HepG2 (cell line): ENCODE data around the gene NANOS1. TPM values are rescaled to one million over a fixed set of nuclear protein-coding genes. Genes with fewer than 3 reads are reported as not detected.

Source experiments
- FLYWCH1 ChIP-seq: sonication (generic); formaldehyde crosslinking; IDR thresholded peaks from 2 replicates; pipeline ENCODE4 v1.8.1; 2023; ENCODE audit warnings: mild to moderate bottlenecking, missing genetic modification reagents
- HNF4G ChIP-seq, 2 experiments: sonication (generic) in 1 of 2; formaldehyde crosslinking in 1 of 2; IDR thresholded peaks; 2 replicates each; pipeline versions ENCODE4 v1.4.0 to v1.6.1; 2011 to 2020; ENCODE audit warnings: borderline replicate concordance in 2 of 2, low read depth in 2 of 2, mild to moderate bottlenecking in 2 of 2, low read length in 1 of 2, missing genetic modification reagents in 1 of 2, moderate library complexity in 1 of 2
- IKZF5 ChIP-seq: IDR thresholded peaks from 2 replicates; pipeline ENCODE4 v1.6.1; 2018; ENCODE audit warnings: missing genetic modification reagents, mild to moderate bottlenecking, missing compliant biosample characterization
- MEIS2 ChIP-seq: sonication (generic); formaldehyde crosslinking; IDR thresholded peaks from 2 replicates; pipeline ENCODE4 v1.9.0; 2021; ENCODE audit warnings: mild to moderate bottlenecking, missing genetic modification reagents
- SAFB2 ChIP-seq: sonication (generic); formaldehyde crosslinking; IDR thresholded peaks from 2 replicates; pipeline ENCODE4 v1.5.1; 2020; ENCODE audit warnings: missing genetic modification reagents, low read depth, mild to moderate bottlenecking, borderline replicate concordance
- SP140L ChIP-seq: sonication (generic); formaldehyde crosslinking; IDR thresholded peaks from 2 replicates; pipeline ENCODE4 v1.4.0; 2020; ENCODE audit warnings: missing genetic modification reagents, borderline replicate concordance
- ZBTB26 ChIP-seq: IDR thresholded peaks from 2 replicates; pipeline ENCODE4 v1.6.1; 2016; ENCODE audit warnings: missing compliant biosample characterization, missing genetic modification reagents, borderline replicate concordance
- ZNF263 ChIP-seq: sonication (generic); formaldehyde crosslinking; IDR thresholded peaks from 2 replicates; pipeline ENCODE4 v1.4.0; 2020; ENCODE audit warnings: missing genetic modification reagents
- ZNF333 ChIP-seq: sonication (generic); formaldehyde crosslinking; IDR thresholded peaks from 2 replicates; pipeline ENCODE4 v1.4.0; 2020; ENCODE audit warnings: mild to moderate bottlenecking, missing genetic modification reagents, borderline replicate concordance
- ZNF543 ChIP-seq: sonication (generic); formaldehyde crosslinking; IDR thresholded peaks from 2 replicates; pipeline ENCODE4 v1.4.0; 2020; ENCODE audit warnings: mild to moderate bottlenecking, missing genetic modification reagents
- ZNF562 ChIP-seq: sonication (generic); formaldehyde crosslinking; IDR thresholded peaks from 2 replicates; pipeline ENCODE4 v1.8.0; 2022; ENCODE audit warnings: missing genetic modification reagents, borderline replicate concordance
- polyA plus RNA-seq, 8 experiments: library from polyadenylated mRNA; depleted of rRNA in 3 of 8; stranded (reverse) in 7 of 8; unstranded in 1 of 8; fragments of >200 nt; fragmentation: Illumina TruSeq in 4 of 8; extraction: Trizol in 4 of 8; gene quantifications; 2 replicates each; pipeline versions ENCODE4 v1.2.1 to v1.2.3, GENCODE V29; 2011 to 2016; ENCODE audit warnings: low read depth in 4 of 8, missing spikeins in 1 of 8, mixed read lengths in 1 of 8; ENCODE audit not compliant: insufficient read depth in 1 of 8
- total RNA-seq, 5 experiments: library from RNA; depleted of rRNA; stranded (reverse); fragments of >200 nt; fragmentation: Illumina TruSeq; extraction: Trizol; gene quantifications; 2 replicates each; pipeline ENCODE4 v1.2.3, GENCODE V29; 2016; ENCODE audit warnings: low read depth in 1 of 5
- TF ChIP-seq, protein P1 (sequence below): IDR thresholded peaks from 2 replicates; pipeline ENCODE4 v1.4.0; 2020; ENCODE audit warnings: mild to moderate bottlenecking, missing genetic modification reagents
- TF ChIP-seq, protein P2 (sequence below): sonication (generic); formaldehyde crosslinking; IDR thresholded peaks from 2 replicates; pipeline ENCODE4 v1.4.0; 2020; ENCODE audit warnings: missing genetic modification reagents
- TF ChIP-seq, protein P3 (sequence below): sonication (generic); formaldehyde crosslinking; IDR thresholded peaks from 2 replicates; pipeline ENCODE4 v1.4.0; 2020; ENCODE audit warnings: missing genetic modification reagents

NANOS1 gene
- total and polyA plus RNA-seq, 2 of the 13 experiments (the other 11 are each of a cell fraction or from before 2014, with no cell fraction given) = 1.7 to 2.2 TPM

- TF ChIP-seq HNF4G (IDR thresholded peaks at IDR 0.05; ENCODE audit: borderline replicate concordance, low read depth, low read length) = peak; percentile 65; the same call in 1 of the 2 replicates
- no peak for TF ChIP-seq HNF4G (CRISPR knock-in tag; IDR thresholded peaks at IDR 0.05; ENCODE audit: borderline replicate concordance, low read depth)
- TF ChIP-seq ZNF562 (CRISPR knock-in tag) = 0 out of 2 replicates have a peak, but pooled peaks have one; percentile 13
- 0 out of 2 replicates have a peak, but pooled peaks have one; percentile 6 for TF ChIP-seq MEIS2 (CRISPR knock-in tag)
- TF ChIP-seq, protein P1, sequence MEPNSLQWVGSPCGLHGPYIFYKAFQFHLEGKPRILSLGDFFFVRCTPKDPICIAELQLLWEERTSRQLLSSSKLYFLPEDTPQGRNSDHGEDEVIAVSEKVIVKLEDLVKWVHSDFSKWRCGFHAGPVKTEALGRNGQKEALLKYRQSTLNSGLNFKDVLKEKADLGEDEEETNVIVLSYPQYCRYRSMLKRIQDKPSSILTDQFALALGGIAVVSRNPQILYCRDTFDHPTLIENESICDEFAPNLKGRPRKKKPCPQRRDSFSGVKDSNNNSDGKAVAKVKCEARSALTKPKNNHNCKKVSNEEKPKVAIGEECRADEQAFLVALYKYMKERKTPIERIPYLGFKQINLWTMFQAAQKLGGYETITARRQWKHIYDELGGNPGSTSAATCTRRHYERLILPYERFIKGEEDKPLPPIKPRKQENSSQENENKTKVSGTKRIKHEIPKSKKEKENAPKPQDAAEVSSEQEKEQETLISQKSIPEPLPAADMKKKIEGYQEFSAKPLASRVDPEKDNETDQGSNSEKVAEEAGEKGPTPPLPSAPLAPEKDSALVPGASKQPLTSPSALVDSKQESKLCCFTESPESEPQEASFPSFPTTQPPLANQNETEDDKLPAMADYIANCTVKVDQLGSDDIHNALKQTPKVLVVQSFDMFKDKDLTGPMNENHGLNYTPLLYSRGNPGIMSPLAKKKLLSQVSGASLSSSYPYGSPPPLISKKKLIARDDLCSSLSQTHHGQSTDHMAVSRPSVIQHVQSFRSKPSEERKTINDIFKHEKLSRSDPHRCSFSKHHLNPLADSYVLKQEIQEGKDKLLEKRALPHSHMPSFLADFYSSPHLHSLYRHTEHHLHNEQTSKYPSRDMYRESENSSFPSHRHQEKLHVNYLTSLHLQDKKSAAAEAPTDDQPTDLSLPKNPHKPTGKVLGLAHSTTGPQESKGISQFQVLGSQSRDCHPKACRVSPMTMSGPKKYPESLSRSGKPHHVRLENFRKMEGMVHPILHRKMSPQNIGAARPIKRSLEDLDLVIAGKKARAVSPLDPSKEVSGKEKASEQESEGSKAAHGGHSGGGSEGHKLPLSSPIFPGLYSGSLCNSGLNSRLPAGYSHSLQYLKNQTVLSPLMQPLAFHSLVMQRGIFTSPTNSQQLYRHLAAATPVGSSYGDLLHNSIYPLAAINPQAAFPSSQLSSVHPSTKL (CRISPR knock-in tag) = peak; percentile 47; the same call in 1 of the 2 replicates
- no peak for TF ChIP-seq ZNF543 (CRISPR knock-in tag)
- TF ChIP-seq ZBTB26 (CRISPR knock-in tag) = peak; percentile 45; the same call in 1 of the 2 replicates
- TF ChIP-seq ZNF263 (CRISPR knock-in tag) = no peak
- no peak for TF ChIP-seq SAFB2 (CRISPR knock-in tag)
- peak; percentile 35; the same call in 1 of the 2 replicates for TF ChIP-seq IKZF5 (CRISPR knock-in tag)
- TF ChIP-seq, protein P2, sequence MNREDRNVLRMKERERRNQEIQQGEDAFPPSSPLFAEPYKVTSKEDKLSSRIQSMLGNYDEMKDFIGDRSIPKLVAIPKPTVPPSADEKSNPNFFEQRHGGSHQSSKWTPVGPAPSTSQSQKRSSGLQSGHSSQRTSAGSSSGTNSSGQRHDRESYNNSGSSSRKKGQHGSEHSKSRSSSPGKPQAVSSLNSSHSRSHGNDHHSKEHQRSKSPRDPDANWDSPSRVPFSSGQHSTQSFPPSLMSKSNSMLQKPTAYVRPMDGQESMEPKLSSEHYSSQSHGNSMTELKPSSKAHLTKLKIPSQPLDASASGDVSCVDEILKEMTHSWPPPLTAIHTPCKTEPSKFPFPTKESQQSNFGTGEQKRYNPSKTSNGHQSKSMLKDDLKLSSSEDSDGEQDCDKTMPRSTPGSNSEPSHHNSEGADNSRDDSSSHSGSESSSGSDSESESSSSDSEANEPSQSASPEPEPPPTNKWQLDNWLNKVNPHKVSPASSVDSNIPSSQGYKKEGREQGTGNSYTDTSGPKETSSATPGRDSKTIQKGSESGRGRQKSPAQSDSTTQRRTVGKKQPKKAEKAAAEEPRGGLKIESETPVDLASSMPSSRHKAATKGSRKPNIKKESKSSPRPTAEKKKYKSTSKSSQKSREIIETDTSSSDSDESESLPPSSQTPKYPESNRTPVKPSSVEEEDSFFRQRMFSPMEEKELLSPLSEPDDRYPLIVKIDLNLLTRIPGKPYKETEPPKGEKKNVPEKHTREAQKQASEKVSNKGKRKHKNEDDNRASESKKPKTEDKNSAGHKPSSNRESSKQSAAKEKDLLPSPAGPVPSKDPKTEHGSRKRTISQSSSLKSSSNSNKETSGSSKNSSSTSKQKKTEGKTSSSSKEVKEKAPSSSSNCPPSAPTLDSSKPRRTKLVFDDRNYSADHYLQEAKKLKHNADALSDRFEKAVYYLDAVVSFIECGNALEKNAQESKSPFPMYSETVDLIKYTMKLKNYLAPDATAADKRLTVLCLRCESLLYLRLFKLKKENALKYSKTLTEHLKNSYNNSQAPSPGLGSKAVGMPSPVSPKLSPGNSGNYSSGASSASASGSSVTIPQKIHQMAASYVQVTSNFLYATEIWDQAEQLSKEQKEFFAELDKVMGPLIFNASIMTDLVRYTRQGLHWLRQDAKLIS = 0 out of 2 replicates have a peak, but pooled peaks have one; percentile 83
- peak; percentile 59; the same call in 1 of the 2 replicates for TF ChIP-seq SP140L (CRISPR knock-in tag)
- TF ChIP-seq, protein P3, sequence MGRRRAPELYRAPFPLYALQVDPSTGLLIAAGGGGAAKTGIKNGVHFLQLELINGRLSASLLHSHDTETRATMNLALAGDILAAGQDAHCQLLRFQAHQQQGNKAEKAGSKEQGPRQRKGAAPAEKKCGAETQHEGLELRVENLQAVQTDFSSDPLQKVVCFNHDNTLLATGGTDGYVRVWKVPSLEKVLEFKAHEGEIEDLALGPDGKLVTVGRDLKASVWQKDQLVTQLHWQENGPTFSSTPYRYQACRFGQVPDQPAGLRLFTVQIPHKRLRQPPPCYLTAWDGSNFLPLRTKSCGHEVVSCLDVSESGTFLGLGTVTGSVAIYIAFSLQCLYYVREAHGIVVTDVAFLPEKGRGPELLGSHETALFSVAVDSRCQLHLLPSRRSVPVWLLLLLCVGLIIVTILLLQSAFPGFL (CRISPR knock-in tag) = no peak
- no peak for TF ChIP-seq FLYWCH1 (CRISPR knock-in tag)
- TF ChIP-seq ZNF333 = peak; percentile 91; the same call in 1 of the 2 replicates
These were observed 51.2 kb downstream of the NANOS1 start, which contains the start of gene EIF3A (continued) for GRCh38 chr10:119080521-119081259.
